GM12873 (cell line): ENCODE measurements around the gene FAM170A.

ENCODE experiments used
- TF ChIP-seq, protein P1 (sequence below): IDR thresholded peaks from 2 replicates; pipeline ENCODE4 v1.5.1; 2012; ENCODE audit warnings: low read depth, mild to moderate bottlenecking, moderate library complexity, low read length, control low read depth; ENCODE audit not compliant: insufficient read depth; ENCODE audit errors: missing control alignments

The FAM170A gene

DNA sequence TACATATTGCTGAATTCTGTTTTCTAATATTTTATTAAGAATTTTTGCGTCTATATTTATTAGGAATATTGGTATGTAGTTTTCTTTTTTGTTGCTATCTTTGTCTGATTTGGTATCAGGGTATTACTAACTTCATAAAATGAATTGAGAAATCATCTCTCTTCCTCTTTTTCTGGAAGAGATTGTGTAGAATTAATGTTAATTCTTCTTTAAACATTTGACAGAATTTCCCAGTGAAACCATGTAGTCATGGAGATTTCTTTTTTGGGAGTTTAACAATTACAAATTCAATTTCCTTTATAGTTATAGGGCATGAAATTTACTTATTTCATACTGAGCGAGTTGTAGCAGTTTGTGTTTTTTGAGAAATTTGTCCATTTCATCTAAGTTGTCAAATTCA, 3.3 kb upstream of the FAM170A start:
- TF ChIP-seq, protein P1, sequence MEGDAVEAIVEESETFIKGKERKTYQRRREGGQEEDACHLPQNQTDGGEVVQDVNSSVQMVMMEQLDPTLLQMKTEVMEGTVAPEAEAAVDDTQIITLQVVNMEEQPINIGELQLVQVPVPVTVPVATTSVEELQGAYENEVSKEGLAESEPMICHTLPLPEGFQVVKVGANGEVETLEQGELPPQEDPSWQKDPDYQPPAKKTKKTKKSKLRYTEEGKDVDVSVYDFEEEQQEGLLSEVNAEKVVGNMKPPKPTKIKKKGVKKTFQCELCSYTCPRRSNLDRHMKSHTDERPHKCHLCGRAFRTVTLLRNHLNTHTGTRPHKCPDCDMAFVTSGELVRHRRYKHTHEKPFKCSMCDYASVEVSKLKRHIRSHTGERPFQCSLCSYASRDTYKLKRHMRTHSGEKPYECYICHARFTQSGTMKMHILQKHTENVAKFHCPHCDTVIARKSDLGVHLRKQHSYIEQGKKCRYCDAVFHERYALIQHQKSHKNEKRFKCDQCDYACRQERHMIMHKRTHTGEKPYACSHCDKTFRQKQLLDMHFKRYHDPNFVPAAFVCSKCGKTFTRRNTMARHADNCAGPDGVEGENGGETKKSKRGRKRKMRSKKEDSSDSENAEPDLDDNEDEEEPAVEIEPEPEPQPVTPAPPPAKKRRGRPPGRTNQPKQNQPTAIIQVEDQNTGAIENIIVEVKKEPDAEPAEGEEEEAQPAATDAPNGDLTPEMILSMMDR = no peak

DNA sequence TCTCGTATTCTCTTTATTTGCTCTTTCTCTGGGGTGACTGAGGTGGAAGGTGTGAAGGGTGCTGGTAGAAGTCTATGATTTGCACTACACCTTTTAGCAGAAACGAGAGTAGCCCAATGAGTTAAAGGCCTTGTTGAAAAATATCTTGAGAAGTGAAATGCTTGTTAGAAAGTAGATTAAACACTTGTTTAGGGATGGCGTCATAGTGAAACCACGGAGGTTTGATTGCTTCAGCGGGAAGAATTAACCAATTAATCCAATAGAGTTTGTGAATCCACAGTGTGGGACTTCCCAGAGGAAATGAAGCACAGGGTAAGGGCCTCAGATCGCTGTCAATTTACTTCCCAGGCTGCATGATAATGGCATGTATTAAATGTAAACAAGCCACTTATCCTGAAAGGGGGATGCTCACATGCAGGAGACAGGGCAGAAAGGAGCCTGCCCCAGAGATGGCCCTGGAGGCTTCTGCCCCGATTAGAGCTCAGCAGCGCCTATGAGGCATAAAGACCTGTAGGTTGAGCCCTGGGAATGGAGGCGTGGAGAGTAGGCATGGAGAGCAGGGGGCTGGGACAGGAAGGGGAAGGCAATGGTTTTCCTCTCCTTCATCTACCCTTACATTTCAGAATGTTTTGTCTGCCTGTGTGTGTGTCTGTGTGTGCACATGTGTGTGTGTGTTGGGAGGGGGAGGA, 1.5 kb downstream of the FAM170A start:
- TF ChIP-seq, protein P1 = no peak

DNA sequence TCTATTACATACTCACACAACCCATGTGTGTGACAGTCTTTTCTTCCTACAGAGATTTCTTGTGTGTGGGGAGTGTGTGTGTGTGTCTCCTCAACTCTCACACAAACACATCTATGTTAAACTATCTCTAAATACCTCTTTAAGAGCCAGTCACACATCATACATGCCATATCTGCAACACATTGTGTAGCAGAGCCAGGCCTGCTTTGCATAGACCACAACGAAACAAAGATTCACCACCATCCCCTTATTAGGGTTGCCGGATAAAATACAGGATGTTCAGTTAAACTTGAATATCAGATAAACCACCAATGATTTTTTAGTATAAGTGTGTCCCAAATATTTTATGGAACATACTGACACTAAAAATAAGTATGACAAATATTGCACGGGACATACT, 2.3 kb downstream of the FAM170A start:
- TF ChIP-seq, protein P1 = no peak

DNA sequence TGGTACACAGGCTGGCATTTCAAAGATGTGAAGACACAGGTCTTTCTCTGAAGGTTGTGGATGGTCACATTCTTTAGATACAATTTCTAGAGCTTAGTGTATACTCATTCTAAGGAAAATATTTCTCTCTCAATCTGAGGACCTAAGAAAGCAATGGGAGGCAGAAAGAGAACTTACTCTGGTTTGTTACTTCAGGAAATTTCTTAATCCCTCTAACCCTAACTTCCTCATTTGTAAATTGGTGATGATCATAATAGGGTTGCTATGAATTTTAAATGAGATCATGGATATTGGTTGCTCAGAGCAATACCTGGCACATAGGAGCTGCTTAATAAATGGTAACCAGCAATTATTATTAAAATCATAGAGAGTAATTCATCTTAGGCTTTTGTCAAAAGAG, 22.1 kb downstream of the FAM170A start:
- TF ChIP-seq, protein P1 = no peak

DNA sequence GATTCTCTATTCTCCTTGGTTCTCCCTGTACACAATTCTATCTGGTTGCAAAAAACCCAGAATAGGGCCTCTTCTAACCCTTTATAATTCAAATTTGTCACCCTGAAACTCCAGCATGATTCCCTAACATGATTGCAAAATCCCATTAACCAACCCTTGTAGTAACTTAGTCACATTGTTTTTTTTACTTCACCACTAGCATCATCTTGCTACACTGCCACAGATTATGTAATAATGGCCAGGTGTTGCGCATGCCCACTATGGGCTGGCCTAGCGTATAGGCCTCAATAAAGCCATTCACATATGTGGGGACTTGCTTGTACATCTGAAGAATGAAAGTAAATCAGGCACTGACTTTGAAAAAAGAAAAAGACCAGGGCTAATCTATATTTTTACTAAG, 25.7 kb downstream of the FAM170A start:
- TF ChIP-seq, protein P1 = no peak

DNA sequence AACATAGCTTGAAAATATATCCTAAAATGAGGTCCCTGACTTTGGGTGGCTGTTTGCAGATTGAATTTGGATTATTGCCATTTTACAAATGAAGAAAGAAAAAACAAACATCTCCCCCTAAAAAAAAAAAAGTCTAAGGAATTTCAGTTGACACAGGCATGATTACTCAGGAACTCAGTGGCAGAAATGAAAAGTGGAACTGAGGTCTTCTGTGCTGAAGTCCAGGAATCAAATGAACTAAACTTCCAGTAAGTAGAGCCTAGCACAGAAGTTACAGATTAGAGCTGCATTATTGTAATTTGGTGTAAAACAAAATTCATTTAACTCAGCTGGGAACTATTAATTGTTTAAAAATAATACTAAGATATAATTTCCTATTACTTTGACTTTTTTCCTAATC, 26.7 kb downstream of the FAM170A start:
- TF ChIP-seq, protein P1 = no peak

DNA sequence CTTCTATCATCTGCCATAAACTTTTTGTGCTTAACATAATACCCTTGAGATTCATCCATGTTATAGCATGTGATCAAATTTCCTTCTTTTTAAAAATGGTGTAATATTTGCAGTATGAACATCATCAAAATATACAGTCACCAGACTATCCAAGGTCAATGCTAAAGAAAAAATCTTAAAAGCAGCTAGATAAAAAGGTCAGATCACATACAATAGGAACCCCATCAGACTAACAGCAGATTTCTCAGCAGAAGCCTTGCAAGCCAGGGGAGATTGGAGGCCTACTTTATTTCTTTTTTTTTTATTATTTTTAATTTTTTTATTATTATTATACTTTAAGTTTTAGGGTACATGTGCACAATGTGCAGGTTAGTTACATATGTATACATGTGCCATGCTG, 37.2 kb downstream of the FAM170A start:
- TF ChIP-seq, protein P1 = no peak
